Left forelimb (tissue), 1 donor: ENCODE data around the gene CSNK2A1.

ENCODE experiments used
- DNase-seq: peaks from one replicate; pipeline ENCODE4 v3.0.0-alpha.2; 2018; ENCODE audit warnings: low spot score

CSNK2A1 gene

GRCh38 chr20:564192-564591, 20.6 kb upstream of the CSNK2A1 start:
- no peak for DNase-seq

GRCh38 chr20:563187-563586, 19.6 kb upstream of the CSNK2A1 start:
- DNase-seq = no peak

- DNase-seq = no peak
These were observed 18.8 kb upstream of the CSNK2A1 start for GRCh38 chr20:562232-562897.

GRCh38 chr20:561437-562231, 18.0 kb upstream of the CSNK2A1 start:
- no peak for DNase-seq

- no peak for DNase-seq
These were observed 17.1 kb upstream of the CSNK2A1 start for GRCh38 chr20:560680-561079.

GRCh38 chr20:558117-558516, 14.5 kb upstream of the CSNK2A1 start:
- no peak for DNase-seq

GRCh38 chr20:556984-557383, 13.4 kb upstream of the CSNK2A1 start:
- DNase-seq = no peak

- DNase-seq = no peak
These were observed 12.4 kb upstream of the CSNK2A1 start for GRCh38 chr20:555976-556385.

GRCh38 chr20:550611-551010, 7.0 kb upstream of the CSNK2A1 start:
- DNase-seq = no peak

- DNase-seq = no peak
These were observed 6.3 kb upstream of the CSNK2A1 start for GRCh38 chr20:549722-550496.

- DNase-seq = no peak
These were observed 5.3 kb upstream of the CSNK2A1 start for GRCh38 chr20:548906-549305.

GRCh38 chr20:547394-547793, 3.8 kb upstream of the CSNK2A1 start:
- DNase-seq = no peak

GRCh38 chr20:546353-546752, 2.8 kb upstream of the CSNK2A1 start:
- no peak for DNase-seq

GRCh38 chr20:544153-544725, 649 bp upstream of the CSNK2A1 start:
- no peak for DNase-seq

GRCh38 chr20:542777-543368, 717 bp downstream of the CSNK2A1 start:
- DNase-seq = no peak

- DNase-seq = no peak
These were observed 3.0 kb downstream of the CSNK2A1 start for GRCh38 chr20:540391-541201.

GRCh38 chr20:539848-540247, 3.7 kb downstream of the CSNK2A1 start:
- DNase-seq = no peak

GRCh38 chr20:539191-539590, 4.4 kb downstream of the CSNK2A1 start:
- DNase-seq = no peak

GRCh38 chr20:537983-538382, 5.6 kb downstream of the CSNK2A1 start:
- DNase-seq = no peak

- no peak for DNase-seq
These were observed 7.1 kb downstream of the CSNK2A1 start for GRCh38 chr20:536426-537010.

GRCh38 chr20:535958-536357, 7.6 kb downstream of the CSNK2A1 start:
- DNase-seq = no peak
